Smooth muscle cell (in vitro differentiated cells): ENCODE data around the gene MAP3K20. TPM values are rescaled to one million over a fixed set of nuclear protein-coding genes. Genes with fewer than 3 reads are reported as not detected.

Experiments
- DNase-seq: peaks from one replicate; lab custom pipeline; 2025; ENCODE audit not compliant: unreplicated experiment; lab: John Stamatoyannopoulos, UW
- H2AFZ ChIP-seq: fragments of 200-600 bp; sonication (generic); 2 replicates; pipeline ENCODE4 v1.6.0; 2016; ENCODE audit warnings: antibody characterized with exemption, low read depth, mild to moderate bottlenecking
- H3F3A ChIP-seq: fragments of 200-600 bp; sonication (generic); 2 replicates; pipeline ENCODE4 v1.6.0; 2017; ENCODE audit warnings: antibody characterized with exemption, low read depth
- H3K27ac ChIP-seq: fragments of 200-600 bp; sonication (generic); 2 replicates; pipeline ENCODE4 v1.5.1; 2016; ENCODE audit warnings: low read depth, mild to moderate bottlenecking
- H3K27me3 ChIP-seq: fragments of 200-600 bp; sonication (generic); 2 replicates; pipeline ENCODE4 v1.6.1; 2016; ENCODE audit warnings: low read depth, mild to moderate bottlenecking
- H3K36me3 ChIP-seq: fragments of 200-600 bp; sonication (generic); 2 replicates; pipeline ENCODE4 v1.5.1; 2016; ENCODE audit warnings: low read depth
- H3K4me1 ChIP-seq: fragments of 200-600 bp; sonication (generic); 2 replicates; pipeline ENCODE4 v1.5.1; 2016; ENCODE audit warnings: low read depth
- H3K4me2 ChIP-seq: fragments of 200-600 bp; sonication (generic); 2 replicates; pipeline ENCODE4 v1.6.0; 2016; ENCODE audit warnings: mild to moderate bottlenecking
- H3K4me3 ChIP-seq: fragments of 200-600 bp; sonication (generic); 2 replicates; pipeline ENCODE4 v1.5.1; 2016; ENCODE audit warnings: mild to moderate bottlenecking
- H3K79me2 ChIP-seq: fragments of 200-600 bp; sonication (generic); 2 replicates; pipeline ENCODE4 v1.6.0; 2016; ENCODE audit warnings: low read depth, mild to moderate bottlenecking
- H3K9ac ChIP-seq: fragments of 200-600 bp; sonication (generic); 2 replicates; pipeline ENCODE4 v1.6.0; 2016; ENCODE audit warnings: low read depth
- H3K9me3 ChIP-seq: fragments of 200-600 bp; sonication (generic); replicated peaks from 2 replicates; pipeline ENCODE4 v1.5.1; 2016; ENCODE audit warnings: low read depth
- H4K20me1 ChIP-seq: fragments of 200-600 bp; sonication (generic); 2 replicates; pipeline ENCODE4 v1.6.0; 2016; ENCODE audit warnings: low read depth
- CTCF ChIP-seq: fragments of 200-600 bp; sonication (generic); IDR thresholded peaks from 2 replicates; pipeline ENCODE4 v1.5.1; 2017; ENCODE audit warnings: borderline replicate concordance, mild to moderate bottlenecking, antibody characterized with exemption; ENCODE audit not compliant: insufficient read depth, poor library complexity, severe bottlenecking
- WGBS: methylation state at CpG from one replicate; pipeline ENCODE4 v1.1.7; 2016; ENCODE audit warnings: low lambda C conversion rate; 5-methylcytosine and 5-hydroxymethylcytosine counted together
- polyA plus RNA-seq: library from polyadenylated mRNA; unstranded; fragments of >200 nt; fragmentation: Nextera tagmentation; extraction: Ambion mirVana; gene quantifications from 2 replicates; pipeline ENCODE4 v1.2.1, GENCODE V29; 2016
- total RNA-seq: library from RNA; depleted of rRNA; stranded (reverse); fragments of >200 nt; gene quantifications from 2 replicates; pipeline ENCODE4 v1.2.3, GENCODE V29; 2014

The MAP3K20 gene
- total and polyA plus RNA-seq, 2 experiments from 2014 or later: 25.8 to 29.2 TPM

GRCh38 chr2:173066887-173067676 lies 8.6 kb upstream of the MAP3K20 start:
- no peak overlapping the region for H2AFZ ChIP-seq
- no peak overlapping the region for H3K4me3 ChIP-seq
- H3K4me1 ChIP-seq: no peaks in the 10 kb centered on the region
- no peak overlapping the region for H3K27ac ChIP-seq
- no peak overlapping the region for H3K4me2 ChIP-seq
- H3K36me3 ChIP-seq: no peaks in the 10 kb centered on the region
- H3K9ac ChIP-seq: no peak overlapping the region
- TF ChIP-seq CTCF: no peak
- H3F3A ChIP-seq: no peaks in the 10 kb centered on the region
- H4K20me1 ChIP-seq: no peaks in the 10 kb centered on the region
- no peaks in the 10 kb centered on the region for H3K79me2 ChIP-seq
- no peaks in the 10 kb centered on the region for H3K27me3 ChIP-seq
- 93% methylated on average over 6 of the region's 6 CpGs for WGBS
- no peak for DNase-seq
- H3K9me3 ChIP-seq: no peaks in the 10 kb centered on the region

- no peaks in the 10 kb centered on the region for H3K9me3 ChIP-seq
- H3K4me2 ChIP-seq: peak overlapping the region; percentile 90
- peaks cover 28% of the 10 kb centered on the region for H3K79me2 ChIP-seq
- 6% methylated on average over 23 of the region's 25 CpGs for WGBS
- H2AFZ ChIP-seq: peak overlapping the region; percentile 83
- H4K20me1 ChIP-seq: peaks cover 3% of the 10 kb centered on the region
- no peak for TF ChIP-seq CTCF
- H3K36me3 ChIP-seq: no peaks in the 10 kb centered on the region
- H3F3A ChIP-seq: peaks cover under 1% of the 10 kb centered on the region
- H3K27me3 ChIP-seq: no peaks in the 10 kb centered on the region
- peaks cover 24% of the 10 kb centered on the region for H3K4me1 ChIP-seq
- H3K9ac ChIP-seq: peak overlapping the region; percentile 87
- no peak for DNase-seq
- peak overlapping the region; percentile 83 for H3K4me3 ChIP-seq
- H3K27ac ChIP-seq: peak overlapping the region; percentile 84
Observed at GRCh38 chr2:173075056-173075780, 428 bp upstream of the MAP3K20 start.

- WGBS: 5% methylated on average over 27 of the region's 27 CpGs
Observed at GRCh38 chr2:173076581-173077345, 1.1 kb downstream of the MAP3K20 start.

More at GRCh38 chr2:173076581-173077345, 1.1 kb downstream of the MAP3K20 start:
- peaks cover 42% of the 10 kb centered on the region for H3K79me2 ChIP-seq
- H3K27me3 ChIP-seq: no peaks in the 10 kb centered on the region
- peak overlapping the region; percentile 84 for H3K27ac ChIP-seq
- peak overlapping the region; percentile 87 for H3K9ac ChIP-seq
- no peaks in the 10 kb centered on the region for H3K36me3 ChIP-seq
- H4K20me1 ChIP-seq: peaks cover 3% of the 10 kb centered on the region
- H3K4me3 ChIP-seq: peak overlapping the region; percentile 83
- H3K9me3 ChIP-seq: no peaks in the 10 kb centered on the region
- peaks cover 24% of the 10 kb centered on the region for H3K4me1 ChIP-seq
- H2AFZ ChIP-seq: peak overlapping the region; percentile 75
- peak overlapping the region; percentile 90 for H3K4me2 ChIP-seq
- peaks cover 4% of the 10 kb centered on the region for H3F3A ChIP-seq
- TF ChIP-seq CTCF: no peak
- peak; percentile 30 for DNase-seq
